ENCODE results near the gene USP40. TPM values are rescaled to one million over a fixed set of nuclear protein-coding genes. Genes with fewer than 3 reads are reported as not detected.

USP40 gene
- total RNA-seq, 1 donor from 2014 or later, result 20.0 TPM

- H3K4me1 ChIP-seq, result peaks cover 13% of the 10 kb centered on the region
- no peak overlapping the region for H3K4me3 ChIP-seq
- intact Hi-C loops (cut with micrococcal nuclease), result no loop called here
- no peaks in the 10 kb centered on the region for H3K9me3 ChIP-seq (replicated peaks)
- H3K27me3 ChIP-seq (ENCODE audit: low read depth), result no peaks in the 10 kb centered on the region
- peaks cover 83% of the 10 kb centered on the region for H3K36me3 ChIP-seq
- no peak for TF ChIP-seq CTCF (IDR thresholded peaks at IDR 0.05; ENCODE audit: borderline replicate concordance)
- H3K27ac ChIP-seq (replicated peaks), result no peak overlapping the region
- DNase-seq, result no peak
Measured at GRCh38 chr2:233447506-233448219, 118.9 kb downstream of the USP40 start.

GRCh38 chr2:233446606-233447305 is 119.8 kb downstream of the USP40 start:
- DNase-seq, result no peak
- no peak overlapping the region for H3K27ac ChIP-seq (replicated peaks)
- peaks cover 83% of the 10 kb centered on the region for H3K36me3 ChIP-seq
- intact Hi-C loops (cut with micrococcal nuclease), result no loop called here
- H3K4me3 ChIP-seq, result no peak overlapping the region
- no peak for TF ChIP-seq CTCF (IDR thresholded peaks at IDR 0.05; ENCODE audit: borderline replicate concordance)
- H3K4me1 ChIP-seq, result peaks cover 13% of the 10 kb centered on the region
- no peaks in the 10 kb centered on the region for H3K9me3 ChIP-seq (replicated peaks)
- H3K27me3 ChIP-seq (ENCODE audit: low read depth), result no peaks in the 10 kb centered on the region

- Histone ChIP-seq H3K4me3 (no peak overlapping the region), H3K27me3 (ENCODE audit: low read depth) (no peaks in the 10 kb centered on the region), H3K27ac (replicated peaks) (no peak overlapping the region), H3K36me3 (peaks cover 80% of the 10 kb centered on the region), H3K4me1 (peaks cover 13% of the 10 kb centered on the region), H3K9me3 (replicated peaks) (no peaks in the 10 kb centered on the region)
- no peak for TF ChIP-seq CTCF (IDR thresholded peaks at IDR 0.05; ENCODE audit: borderline replicate concordance)
- intact Hi-C loops (cut with micrococcal nuclease), result no loop called here
- DNase-seq, result no peak
Measured at GRCh38 chr2:233446121-233446520, 120.5 kb downstream of the USP40 start.

- Histone ChIP-seq H3K27me3 (ENCODE audit: low read depth) (no peaks in the 10 kb centered on the region), H3K27ac (replicated peaks) (no peak overlapping the region), H3K9me3 (replicated peaks) (no peaks in the 10 kb centered on the region), H3K36me3 (peaks cover 72% of the 10 kb centered on the region), H3K4me1 (peaks cover 19% of the 10 kb centered on the region), H3K4me3 (no peak overlapping the region)
- TF ChIP-seq CTCF (IDR thresholded peaks at IDR 0.05; ENCODE audit: borderline replicate concordance), result no peak
- DNase-seq, result no peak
- intact Hi-C loops (cut with micrococcal nuclease), result no loop called here
Measured at GRCh38 chr2:233445152-233445830, 121.3 kb downstream of the USP40 start.

- no peak overlapping the region for H3K4me3 ChIP-seq
- no peak for DNase-seq
- intact Hi-C loops (cut with micrococcal nuclease), result no loop called here
- H3K4me1 ChIP-seq, result peaks cover 27% of the 10 kb centered on the region
- no peak for TF ChIP-seq CTCF (IDR thresholded peaks at IDR 0.05; ENCODE audit: borderline replicate concordance)
- H3K36me3 ChIP-seq, result peaks cover 64% of the 10 kb centered on the region
- no peak overlapping the region for H3K27ac ChIP-seq (replicated peaks)
- H3K9me3 ChIP-seq (replicated peaks), result no peaks in the 10 kb centered on the region
- no peaks in the 10 kb centered on the region for H3K27me3 ChIP-seq (ENCODE audit: low read depth)
Measured at GRCh38 chr2:233444501-233444900, 122.1 kb downstream of the USP40 start.
